GM19463 (cell line): ENCODE measurements around the gene OPTN.

Experiments
- ATAC-seq: cut with Tn5 transposase; IDR thresholded peaks from one replicate; pipeline ENCODE4 v1.9.1; 2021; ENCODE audit warnings: mild to moderate bottlenecking, moderate library complexity; ENCODE audit not compliant: unreplicated experiment

OPTN gene

DNA sequence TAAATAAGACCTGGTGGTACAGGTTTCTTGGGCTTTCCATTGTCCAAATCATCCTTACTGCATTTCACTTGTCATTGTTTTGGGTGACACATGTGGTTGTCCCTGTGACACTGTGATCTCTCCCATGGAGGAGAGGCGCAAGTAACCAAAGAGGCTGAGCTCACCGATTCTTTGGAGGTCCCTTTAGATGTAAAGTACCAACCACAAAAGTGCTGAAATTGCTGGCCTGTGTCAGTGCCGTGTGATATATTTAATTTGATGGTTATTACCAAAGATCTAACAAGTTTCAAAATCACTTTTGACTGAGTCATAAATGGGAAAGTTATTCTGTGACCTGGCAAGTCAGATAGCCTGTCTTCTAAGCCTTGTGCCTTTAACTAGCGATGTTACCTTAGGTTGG is 80.8 kb downstream of the OPTN start:
- ATAC-seq: peak; percentile 50

GRCh38 chr10:13182424-13182823 is 82.5 kb downstream of the OPTN start:
- ATAC-seq: no peak

GRCh38 chr10:13183625-13184024 is 83.7 kb downstream of the OPTN start:
- ATAC-seq: peak; percentile 65

GRCh38 chr10:13184276-13184675 is 84.3 kb downstream of the OPTN start:
- ATAC-seq: no peak

GRCh38 chr10:13184730-13185514 is 85.0 kb downstream of the OPTN start:
- ATAC-seq: no peak

GRCh38 chr10:13187135-13187534 is 87.2 kb downstream of the OPTN start:
- ATAC-seq: no peak
